ENCODE results near the gene KRT79.
A peak's percentile ranks its signal among the peaks of the same experiment; 100 is the strongest.
"Not testable (repeated sequence)": the region's sequence is repeated elsewhere in the genome, so short reads cannot be mapped to it uniquely, and the experiment has no call there.

Gene KRT79

DNA sequence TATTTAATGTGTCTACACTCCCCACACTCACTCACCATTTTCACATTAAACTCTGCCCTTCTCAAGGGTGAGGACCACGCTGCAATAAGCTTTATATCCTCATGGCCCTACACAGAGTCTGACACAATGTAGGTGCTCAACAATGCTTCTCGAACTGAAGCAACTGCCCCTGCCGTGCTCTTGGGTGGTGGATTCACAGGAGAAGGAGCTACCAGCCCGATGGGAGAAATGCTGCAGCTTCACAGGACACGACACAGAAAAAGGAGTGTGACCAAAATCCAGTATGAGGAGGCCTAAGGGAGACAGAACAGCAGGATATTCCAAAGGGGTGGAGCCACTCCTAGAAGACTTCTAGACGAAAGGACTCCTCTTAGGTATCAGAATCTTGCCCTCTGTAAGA is 31.7 kb downstream of the KRT79 start:
- no peak for DNase-seq

DNA sequence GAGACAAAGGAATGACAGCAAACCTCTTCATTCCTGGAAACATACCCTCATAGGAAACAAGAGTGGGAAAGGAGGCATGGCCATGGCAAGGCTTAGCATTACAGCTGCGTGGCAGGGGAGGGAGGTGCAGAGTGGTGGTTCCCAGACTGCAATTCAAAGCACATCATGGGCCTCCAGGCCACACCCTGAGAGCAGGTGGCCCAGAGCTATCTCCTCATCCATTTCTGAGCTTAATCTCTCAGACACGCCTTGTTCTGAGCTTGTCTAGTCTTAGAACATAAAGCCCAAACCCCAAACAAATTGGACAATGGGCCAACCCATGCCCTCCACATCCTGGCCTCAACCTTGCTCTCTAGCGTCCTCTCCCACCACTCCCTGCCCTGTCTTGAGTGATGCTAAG is 32.3 kb downstream of the KRT79 start:
- no peak for DNase-seq

DNA sequence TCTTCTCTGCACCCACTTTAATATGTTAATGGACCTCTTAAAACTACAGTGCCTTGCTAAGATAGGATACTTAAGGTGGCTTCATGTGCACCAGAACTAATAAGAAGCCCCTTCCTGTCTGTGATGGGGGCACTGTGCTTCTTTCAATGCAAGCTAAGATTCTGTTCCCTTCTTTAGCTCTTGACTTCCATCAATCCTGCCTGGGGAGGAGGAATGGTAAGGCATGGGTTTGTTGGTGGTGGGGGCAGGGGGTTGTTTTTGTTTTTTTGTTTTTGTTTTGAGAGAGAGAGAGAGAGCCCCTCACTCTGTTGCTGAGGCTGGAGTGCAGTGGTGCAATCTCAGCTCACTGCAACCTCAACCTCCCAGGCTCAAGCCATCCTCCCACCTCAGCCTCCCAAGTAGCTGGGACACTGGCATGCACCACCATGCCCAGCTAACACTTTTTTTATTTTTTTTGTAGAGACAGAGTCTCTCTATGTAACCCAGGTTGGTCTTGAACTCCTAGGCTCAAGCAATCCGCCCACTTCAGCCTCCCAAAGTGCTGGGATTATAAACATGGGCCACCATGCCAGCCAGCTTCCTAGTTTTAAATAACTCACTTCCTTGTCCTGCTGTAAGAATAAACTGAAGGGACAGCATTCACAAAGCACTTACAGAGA is 33.7 kb downstream of the KRT79 start:
- DNase-seq: no peak

DNA sequence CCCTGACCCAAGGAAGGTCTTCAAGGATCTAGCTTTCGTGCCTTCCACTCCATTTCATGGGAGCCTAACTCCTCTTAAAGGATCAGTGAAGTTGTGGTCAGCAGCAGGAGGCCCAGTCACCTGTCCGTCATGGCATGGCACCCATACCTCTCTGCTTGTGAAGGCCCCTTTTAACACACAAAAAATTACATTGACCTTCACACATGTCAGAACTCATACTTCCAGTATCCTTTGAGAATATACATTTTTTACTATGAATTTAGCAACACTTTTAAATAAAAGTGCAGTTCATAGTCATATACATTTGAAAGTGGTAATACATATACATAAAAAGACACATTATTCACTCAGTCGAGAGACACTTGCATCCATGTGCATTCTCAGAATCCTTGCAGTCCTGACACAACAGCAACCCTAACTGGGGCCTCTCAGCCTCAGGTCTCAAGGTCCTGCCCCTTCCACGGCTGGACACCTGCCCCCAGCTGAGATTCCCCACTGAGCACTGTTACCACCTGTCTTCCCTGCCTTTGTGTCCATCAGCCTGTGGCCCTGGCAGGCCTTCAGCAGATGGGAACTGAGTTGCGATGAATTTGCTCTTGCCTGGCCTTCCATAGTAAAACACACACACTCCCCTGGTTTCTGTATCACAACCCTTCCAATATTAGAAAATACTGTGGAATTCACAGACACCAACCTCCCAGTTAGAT is 34.5 kb downstream of the KRT79 start:
- no peak for DNase-seq

DNA sequence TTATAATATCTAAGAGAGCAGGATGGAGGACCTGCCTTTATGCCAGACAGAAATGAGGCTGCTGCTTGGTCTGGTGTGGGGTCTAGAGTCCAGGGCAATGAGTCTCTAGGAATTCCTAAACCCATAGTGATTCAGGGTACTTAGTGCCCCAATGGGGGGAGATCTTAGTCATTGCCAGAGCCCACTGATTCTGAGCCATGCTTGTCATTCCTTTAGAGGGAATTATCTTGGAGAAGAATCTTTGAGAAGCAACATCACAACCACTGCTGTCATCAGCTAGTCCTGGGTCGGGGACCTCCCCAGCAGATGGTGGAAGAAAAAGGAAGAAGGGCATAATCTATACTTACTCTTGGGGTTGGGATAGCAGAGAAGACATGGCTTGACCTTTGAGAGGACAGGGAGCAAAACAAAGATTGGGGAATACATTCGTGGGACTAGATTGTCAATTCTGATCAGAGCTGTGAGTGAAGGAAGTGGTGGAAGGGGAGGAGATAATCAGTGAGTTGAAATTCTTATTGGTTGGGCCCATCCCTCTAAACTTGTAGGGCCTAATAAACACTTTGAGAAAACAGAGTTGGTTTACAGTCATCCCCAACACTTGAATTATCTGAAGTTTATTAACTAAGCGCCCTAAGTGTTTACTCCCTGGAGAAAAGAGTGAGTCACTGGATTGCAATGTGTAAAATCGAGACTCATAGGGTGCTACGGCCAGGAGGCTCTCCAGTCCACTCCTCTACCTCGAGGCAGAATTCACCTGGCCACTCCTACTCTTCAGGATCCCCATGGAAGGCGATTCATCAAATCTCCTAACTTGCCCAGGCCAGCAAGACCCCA is 35.2 kb downstream of the KRT79 start:
- DNase-seq: no peak

DNA sequence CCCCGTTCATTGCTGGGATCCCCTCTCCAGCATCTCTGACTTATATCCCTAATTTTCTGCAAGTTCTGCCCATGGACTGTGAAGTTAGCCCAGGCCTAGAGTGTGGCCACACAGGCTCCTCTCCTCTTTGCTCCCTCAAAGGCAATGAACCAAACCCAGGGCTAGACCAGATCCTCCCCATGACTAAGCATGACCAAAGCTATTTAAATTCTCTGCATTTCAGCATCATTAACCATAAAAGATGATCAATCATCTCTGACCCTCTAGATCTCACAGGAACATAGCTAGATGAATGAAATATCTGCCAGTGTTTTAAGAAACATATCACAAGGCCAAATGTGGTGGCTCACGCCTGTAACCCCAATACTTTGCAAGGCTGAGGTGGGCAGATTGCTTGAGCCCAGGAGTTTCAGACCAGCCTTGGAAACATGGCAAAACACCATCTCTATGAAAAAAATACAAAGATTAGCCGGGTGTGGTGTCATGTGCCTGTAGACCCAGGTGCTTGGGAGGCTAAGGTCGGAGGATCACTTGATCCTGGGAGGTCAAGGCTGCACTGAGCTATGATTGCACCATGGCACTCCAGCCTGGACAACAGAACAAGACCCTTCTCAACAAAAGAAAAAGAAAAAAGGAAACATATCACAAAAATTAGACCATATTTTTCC is 36.0 kb downstream of the KRT79 start:
- no peak for DNase-seq

DNA sequence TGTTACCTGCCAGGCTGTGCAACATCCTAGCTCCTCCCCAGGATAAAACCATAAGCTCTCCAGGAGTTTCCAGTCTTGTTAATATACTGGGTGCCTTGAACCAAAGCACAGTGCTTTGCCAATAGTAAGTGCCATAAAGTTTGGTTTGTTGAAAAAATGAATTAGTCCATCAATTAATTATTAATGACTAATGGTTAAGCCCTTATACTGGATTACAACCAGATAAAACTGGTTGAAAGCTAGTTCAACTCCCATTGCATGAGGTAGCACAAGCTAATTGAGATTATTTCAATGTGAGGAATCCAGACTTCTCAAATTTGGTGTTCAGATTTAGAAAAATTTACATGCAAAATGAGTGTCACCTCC is 36.6 kb downstream of the KRT79 start:
- no peak for DNase-seq

DNA sequence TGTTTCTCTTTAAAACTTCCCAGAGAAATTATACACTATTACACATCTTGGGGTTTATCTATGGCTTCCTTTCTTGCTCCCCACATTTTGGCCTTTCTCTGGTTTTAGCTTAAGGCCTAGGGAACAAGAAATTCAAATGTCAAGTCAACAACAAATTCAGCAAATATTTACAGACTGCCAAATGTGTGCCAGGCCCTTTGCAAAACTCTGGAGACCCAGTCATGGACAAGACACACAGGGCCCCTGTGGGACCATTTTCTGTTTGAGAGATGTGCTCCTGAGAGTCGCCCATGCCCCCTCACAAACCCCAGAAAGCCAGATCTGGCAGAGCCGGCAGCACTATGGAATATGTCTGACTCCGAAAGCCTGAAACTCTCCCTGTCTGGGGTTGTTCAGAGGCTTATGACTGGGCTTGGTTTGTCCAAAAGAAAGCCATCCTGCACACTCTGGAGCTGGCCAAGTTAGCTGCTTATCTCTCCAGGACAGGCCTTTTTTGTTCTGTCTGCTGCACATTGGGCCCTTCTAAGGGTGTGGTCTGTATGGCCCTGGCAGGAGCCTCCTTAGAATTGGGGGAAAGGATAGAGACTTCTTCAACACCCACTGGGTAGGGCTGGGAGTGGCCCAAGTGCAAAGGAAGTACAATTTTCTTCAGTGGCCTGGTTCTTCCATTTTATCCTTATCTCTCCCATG is 37.1 kb downstream of the KRT79 start:
- DNase-seq: no peak

DNA sequence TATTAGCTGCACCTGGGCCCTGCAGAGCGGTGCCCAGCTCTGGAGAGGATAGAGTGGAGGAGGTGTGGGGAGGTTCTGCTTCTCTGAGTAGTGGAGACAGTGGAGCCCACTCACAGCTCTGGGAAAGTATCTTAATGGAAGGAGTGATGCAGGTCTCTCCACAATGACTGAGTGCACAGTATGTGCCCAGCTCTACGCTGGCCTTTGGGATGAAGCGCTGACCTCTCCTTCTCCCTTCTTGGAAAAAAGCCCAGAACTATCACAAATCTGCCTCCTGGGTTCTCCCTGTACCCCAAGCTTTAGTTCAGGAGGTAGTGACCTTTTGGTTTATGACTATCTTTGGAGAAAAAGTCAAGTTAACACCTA is 37.7 kb downstream of the KRT79 start:
- no peak for DNase-seq

DNA sequence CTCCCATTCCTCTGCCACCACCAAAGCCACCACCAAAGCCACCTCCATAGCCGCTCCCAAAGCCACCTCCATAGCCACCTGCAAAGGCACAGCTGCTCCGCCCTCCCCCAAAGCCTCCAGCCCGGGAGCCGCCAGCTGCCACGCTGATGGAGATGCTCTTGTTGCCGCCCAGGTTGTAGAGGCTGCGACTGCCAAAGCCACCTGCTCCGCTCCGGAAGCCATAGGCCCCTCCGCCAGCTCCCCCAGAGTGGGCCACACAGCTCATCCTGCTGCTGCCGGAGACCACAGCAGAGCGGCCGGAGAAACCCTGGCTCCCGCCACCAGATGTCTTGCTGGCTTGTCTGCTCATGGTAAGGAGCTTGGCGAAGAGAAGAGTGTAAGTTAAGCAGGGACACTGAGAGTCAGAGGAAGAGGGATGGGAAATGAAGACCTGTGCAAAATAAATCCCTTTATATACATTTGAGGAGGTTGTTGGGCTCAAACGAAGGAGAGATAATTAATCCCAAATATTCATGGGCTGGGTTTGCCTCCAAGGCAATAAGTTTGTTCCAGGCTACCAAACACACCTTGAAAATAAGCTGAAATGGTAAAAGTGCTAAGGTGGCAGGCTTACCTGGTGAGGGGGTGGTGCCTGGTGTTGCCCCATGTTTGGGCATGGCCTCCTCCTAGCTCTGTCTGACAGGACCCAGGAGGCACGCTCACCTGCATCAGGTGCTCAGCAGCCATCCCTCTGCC is 38.2 kb downstream of the KRT79 start, which contains the start of gene KRT3:
Gene KRT3 (minus strand): TSS at position 424 of the 735 bp plus-strand sequence. CDS start 75 bp downstream, at position 349.
- DNase-seq: no peak

DNA sequence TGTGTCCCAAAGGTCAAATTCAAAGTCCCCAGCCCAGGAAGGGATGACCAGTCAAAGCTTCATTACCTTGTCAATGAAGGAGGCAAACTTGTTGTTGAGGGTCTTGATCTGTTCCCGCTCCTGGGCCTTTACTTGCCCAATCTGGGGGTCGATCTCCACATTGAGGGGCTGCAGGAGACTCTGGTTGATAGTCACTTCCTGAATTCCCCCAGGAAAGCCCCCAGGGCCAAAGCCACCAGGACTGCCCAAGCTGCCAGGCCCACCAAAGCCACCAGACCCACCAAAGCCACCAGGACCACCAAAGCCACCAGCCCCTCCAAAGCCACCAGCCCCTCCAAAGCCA is 38.8 kb downstream of the KRT79 start:
- not testable (repeated sequence) for DNase-seq

DNA sequence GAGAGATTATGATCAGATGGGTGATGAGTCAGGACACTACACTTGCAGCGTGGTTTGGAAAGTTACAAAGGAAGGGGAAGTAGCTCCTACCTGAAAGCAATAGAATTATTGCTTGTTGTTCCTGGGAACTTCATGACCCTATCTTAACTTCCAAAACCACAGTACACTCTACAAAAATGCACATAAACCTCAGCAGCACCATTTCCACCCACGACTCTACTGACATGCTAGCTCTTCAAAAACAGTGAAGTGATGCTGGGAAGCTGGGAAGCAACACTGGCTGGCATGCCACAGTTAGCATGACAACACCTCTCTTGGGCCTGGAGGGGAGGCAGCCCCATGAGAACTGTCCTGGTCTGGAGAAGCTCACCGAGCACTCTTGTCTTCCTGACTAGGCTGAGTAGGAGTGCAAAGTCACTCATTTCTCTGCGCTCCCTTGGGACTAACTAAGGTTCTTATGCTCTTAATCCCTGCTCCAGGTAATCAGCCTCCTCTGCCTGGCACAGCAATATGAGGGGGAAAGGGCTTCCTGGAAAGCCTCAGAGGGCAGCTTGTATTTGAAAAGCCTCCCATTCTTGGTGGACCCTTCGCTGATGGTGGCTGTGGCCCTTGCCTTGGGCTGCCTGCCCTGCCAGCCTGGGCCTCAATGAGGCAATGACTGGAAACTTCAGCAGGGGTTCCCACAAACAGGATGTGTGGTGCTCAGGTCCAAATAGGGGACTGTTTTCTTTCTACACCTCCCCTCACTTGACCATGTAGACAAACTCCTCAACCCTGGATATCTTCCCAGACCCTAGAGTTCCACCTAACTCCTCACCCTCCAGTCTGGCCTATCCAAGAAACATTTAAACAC is 39.4 kb downstream of the KRT79 start:
- no peak for DNase-seq

DNA sequence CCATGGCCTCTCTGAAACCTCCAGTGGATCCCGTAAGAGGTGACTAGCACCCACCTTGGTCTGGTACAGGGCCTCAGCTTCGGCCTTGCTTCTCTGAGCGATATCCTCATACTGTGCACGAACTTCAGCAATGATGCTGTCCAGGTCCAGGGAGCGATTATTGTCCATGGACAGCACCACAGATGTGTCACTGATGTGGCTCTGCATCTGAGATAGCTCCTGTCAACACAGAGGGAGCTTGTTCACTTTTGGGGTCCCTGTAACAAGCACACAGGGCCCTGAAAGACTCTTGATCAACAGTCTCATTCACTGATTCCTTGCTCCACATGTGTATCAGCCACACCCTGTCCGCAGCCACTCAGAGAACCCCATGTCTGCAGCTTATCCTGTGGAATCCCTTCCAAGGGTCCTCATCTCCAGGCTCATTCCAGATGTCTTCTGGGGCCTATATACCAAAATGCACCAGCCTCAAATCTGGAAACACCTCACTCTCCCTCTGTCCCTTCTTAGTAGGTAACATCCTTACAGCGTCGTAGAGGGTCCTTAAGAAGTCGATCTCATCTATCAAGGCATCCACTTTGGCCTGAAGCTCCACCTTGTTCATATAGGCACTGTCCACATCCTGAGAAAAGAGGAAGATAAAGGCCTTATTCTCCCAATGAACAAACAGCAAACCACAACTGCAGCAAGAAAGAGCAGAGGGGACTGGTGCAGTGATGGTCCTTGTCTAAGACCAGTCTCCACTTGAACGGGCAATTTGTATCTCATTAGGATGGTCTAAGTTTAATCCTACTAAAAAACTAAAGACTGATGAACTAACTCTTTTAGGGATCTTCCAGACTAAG is 41.7 kb downstream of the KRT79 start:
- DNase-seq: no peak

DNA sequence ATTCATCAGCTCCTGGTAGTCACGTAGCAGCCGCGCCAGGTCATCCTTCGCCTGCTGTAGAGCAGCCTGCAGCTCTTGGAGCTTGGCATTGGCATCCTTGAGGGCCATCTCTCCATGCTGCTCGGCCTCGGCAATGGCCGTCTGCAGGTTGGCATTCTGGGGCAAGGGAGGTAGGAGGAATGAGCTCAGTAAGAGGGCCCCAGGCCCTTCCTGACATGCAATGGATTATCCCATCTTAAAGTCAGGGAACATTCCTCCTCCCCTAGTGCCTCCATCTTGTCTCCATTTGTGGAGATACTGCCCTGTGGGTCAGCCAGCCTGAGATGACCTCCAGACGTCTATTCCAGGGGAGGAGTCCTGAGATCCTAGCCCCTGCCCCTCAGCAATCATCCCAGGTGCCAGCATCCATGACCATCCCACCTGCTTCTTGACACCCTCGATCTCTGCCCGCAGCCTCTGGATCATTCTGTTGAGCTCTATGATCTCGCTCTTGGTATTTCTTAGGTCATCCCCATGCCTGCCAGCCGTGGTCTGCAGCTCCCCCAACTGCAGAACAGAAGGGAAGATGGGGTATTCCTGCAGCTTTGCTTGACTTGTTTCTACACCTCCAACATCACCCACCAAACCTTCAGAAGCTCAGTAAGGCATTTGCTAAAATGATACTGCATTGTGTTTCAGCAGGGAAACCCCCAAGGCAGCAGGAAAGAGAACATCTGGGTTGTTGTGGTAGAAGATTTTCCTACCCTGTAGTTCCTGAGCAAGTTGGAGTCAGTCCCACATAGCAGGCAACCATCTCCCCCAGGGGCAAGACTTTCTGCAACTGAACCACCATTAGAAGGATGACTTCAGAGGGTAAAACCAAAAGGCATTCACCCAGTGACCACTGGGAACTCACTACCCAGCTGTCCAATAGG is 42.6 kb downstream of the KRT79 start:
- no peak for DNase-seq

DNA sequence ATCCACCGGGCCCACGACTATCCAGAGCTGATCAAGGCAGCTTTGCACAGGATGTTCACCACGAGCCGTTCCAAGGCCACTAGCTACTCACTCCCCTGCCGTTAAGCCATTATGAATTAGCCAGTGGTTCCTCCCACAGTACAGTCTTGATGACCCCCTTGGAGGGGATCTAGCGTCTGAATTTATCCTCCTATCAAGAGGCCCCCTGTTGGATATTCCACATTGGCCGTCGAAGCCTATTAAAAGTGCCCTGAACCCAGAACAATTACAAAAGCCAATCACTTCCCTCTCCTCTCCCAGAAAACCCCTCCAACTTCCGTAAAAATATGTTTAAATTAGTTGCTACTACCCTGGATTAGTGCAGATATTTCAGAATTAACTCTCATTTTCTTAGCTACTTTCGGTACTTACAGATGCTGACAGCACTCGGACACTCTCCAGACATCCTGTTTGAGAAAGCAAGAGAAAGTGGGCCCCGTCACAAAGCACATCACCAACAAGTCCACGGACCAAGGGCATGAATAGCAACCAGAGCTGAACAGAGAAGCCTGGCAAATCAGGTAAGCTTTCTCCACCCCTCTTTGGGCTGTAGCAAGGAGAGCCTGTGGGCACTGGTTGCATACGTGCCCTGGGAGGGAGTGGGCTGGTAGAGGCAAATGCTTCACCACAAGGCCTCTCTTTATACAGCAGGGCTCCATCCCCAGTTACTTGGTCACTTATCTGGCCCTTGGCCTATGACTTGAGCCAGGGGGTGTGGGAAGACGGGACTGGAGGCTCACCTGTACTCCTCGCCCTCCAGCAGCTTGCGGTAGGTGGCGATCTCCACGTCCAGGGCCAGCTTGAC is 43.5 kb downstream of the KRT79 start:
- DNase-seq: no peak

DNA sequence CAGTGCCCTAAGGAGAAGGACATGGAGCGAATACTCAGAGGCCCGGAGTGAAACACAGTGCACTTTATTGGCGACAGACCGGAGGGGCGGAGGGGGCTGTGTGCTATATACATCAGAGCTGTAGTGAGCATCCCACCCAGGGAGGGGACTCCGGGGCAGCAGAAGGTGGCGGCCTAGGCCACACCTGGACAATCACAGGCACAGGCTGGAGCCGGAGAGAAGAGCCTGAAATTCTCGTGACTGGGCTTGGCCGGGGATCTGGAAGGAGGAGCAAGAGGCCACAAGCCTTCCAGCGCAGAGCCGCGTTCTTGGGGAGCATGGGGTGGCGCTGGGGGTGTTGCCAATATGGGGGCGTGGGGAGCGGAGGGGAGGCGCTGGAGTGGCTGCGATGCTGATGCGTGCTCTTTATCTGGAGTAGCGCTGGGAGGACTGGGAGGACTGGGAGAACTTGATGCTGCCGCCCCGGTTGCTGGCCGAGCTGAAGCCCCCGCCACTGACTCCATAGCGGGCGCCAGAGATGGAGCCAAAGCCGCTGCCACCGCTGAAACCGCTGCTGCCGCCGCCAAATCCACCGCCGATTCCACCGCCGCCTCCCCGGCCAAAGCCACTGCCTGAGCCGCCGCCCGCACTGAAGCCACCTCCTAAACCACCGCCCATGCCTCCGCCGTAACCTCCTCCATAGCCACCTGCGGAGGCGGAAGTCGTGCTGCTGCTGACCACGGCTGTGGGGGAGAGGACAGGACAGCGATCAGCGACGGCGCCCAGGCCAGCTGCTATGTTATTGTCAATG is 44.3 kb downstream of the KRT79 start:
- DNase-seq: peak in 1 of 2 donors; percentile 18

Data from stimulated activated CD4-positive, alpha-beta T cell treated with anti-CD3 and anti-CD28 coated beads, Interleukin-2, amount 100 ng/mL, for 24 hours (primary cell).